Endothelial cell of umbilical vein (primary cell): ENCODE measurements around the gene CTTN. TPM values are rescaled to one million over a fixed set of nuclear protein-coding genes. Genes with fewer than 3 reads are reported as not detected.

Source experiments
- BruUV-seq: library from RNA; stranded (reverse); fragments of 400-500 nt; replicated peaks from 2 replicates; lab custom pipeline; 2021; lab: Mats Ljungman, UMichigan
- CTCF ChIA-PET: fragments of 300-600, 350-600 bp; sonication (Branson Sonifier 250); formaldehyde crosslinking; loops from one replicate; lab custom pipeline; 2021; ENCODE audit warnings: antibody characterized with exemption, inconsistent platforms; lab: Charles Lee
- POLR2A ChIA-PET: fragments of 300-600, 350-600 bp; sonication (Branson Sonifier 250); formaldehyde crosslinking; loops from one replicate; lab custom pipeline; 2021; ENCODE audit warnings: antibody characterized with exemption, inconsistent platforms; lab: Charles Lee
- DNase-seq: peaks from one replicate; pipeline ENCODE4 v3.0.0-alpha.2; 2011; ENCODE audit warnings: low read depth, low spot score
- FAIRE-seq: peaks from 2 replicates; lab custom pipeline; 2011; peaks lifted over from hg19 to GRCh38; lab: Jason Lieb, UNC
- H2AFZ ChIP-seq: 2 replicates; pipeline ENCODE4 v1.6.0; 2012; ENCODE audit warnings: low read depth, low read length, control low read depth, inconsistent platforms
- H3K27ac ChIP-seq: 2 replicates; pipeline ENCODE4 v1.5.1; 2011; ENCODE audit warnings: low read depth, mild to moderate bottlenecking, control low read depth, low read length, moderate library complexity; ENCODE audit not compliant: insufficient read depth
- H3K27me3 ChIP-seq, 2 experiments: 2 replicates each; pipeline versions ENCODE4 v1.6.0 to v1.6.1; 2011; ENCODE audit warnings: low read length in 2 of 2, mixed read lengths in 1 of 2; ENCODE audit not compliant: control insufficient read depth in 2 of 2, insufficient read depth in 2 of 2
- H3K36me3 ChIP-seq, 2 experiments: 2 replicates in 1 of 2; 3 replicates in 1 of 2; pipeline ENCODE4 v1.5.1; 2011; ENCODE audit warnings: low read length in 2 of 2, mild to moderate bottlenecking in 1 of 2, moderate library complexity in 1 of 2; ENCODE audit not compliant: control insufficient read depth in 2 of 2, insufficient read depth in 2 of 2; ENCODE audit errors: extremely low read depth in 1 of 2
- H3K4me1 ChIP-seq: 3 replicates; pipeline ENCODE4 v1.5.1; 2011; ENCODE audit warnings: mild to moderate bottlenecking, low read length; ENCODE audit not compliant: control insufficient read depth, insufficient read depth; ENCODE audit errors: extremely low read depth
- H3K4me2 ChIP-seq: 2 replicates; pipeline ENCODE4 v1.6.1; 2011; ENCODE audit warnings: low read length, control low read depth, mixed read lengths; ENCODE audit not compliant: insufficient read depth
- H3K4me3 ChIP-seq, 3 experiments: fragments of 200-600 bp in 1 of 3; sonication (generic), shearing (Covaris generic) in 1 of 3; replicated peaks in 1 of 3; 2 replicates each; pipeline ENCODE4 v1.5.1; 2011 to 2016; ENCODE audit warnings: control low read depth in 3 of 3, low read length in 3 of 3, mild to moderate bottlenecking in 2 of 3, inconsistent platforms in 1 of 3, low read depth in 1 of 3, moderate library complexity in 1 of 3; ENCODE audit not compliant: insufficient read depth in 1 of 3
- H3K79me2 ChIP-seq: 2 replicates; pipeline ENCODE4 v1.6.0; 2012; ENCODE audit warnings: low read length, inconsistent platforms; ENCODE audit not compliant: control insufficient read depth, insufficient read depth
- H3K9ac ChIP-seq: replicated peaks from 2 replicates; pipeline ENCODE3; 2011; ENCODE audit warnings: low read length, control low read depth; ENCODE audit not compliant: insufficient read depth; ENCODE audit errors: extremely low read depth
- H3K9me1 ChIP-seq: replicated peaks from 3 replicates; pipeline ENCODE4 v1.6.0; 2011; ENCODE audit warnings: mild to moderate bottlenecking, low read length; ENCODE audit not compliant: control insufficient read depth, insufficient read depth; ENCODE audit errors: extremely low read depth
- H3K9me3 ChIP-seq: replicated peaks from 2 replicates; pipeline ENCODE4 v1.5.1; 2012; ENCODE audit warnings: low read length, inconsistent platforms; ENCODE audit not compliant: control insufficient read depth, insufficient read depth
- H4K20me1 ChIP-seq: replicated peaks from 2 replicates; pipeline ENCODE3; 2011; ENCODE audit warnings: mild to moderate bottlenecking, low read length; ENCODE audit not compliant: control insufficient read depth, insufficient read depth; ENCODE audit errors: extremely low read depth
- EZH2 ChIP-seq: IDR thresholded peaks from 2 replicates; pipeline ENCODE4 v1.6.1; 2012; ENCODE audit warnings: borderline replicate concordance, low read depth, mild to moderate bottlenecking, moderate library complexity, low read length, inconsistent platforms; ENCODE audit not compliant: severe bottlenecking
- FOS ChIP-seq: IDR thresholded peaks from 2 replicates; pipeline ENCODE4 v1.6.1; 2011; ENCODE audit warnings: mild to moderate bottlenecking, low read length, moderate library complexity, borderline replicate concordance; ENCODE audit not compliant: insufficient read depth
- GATA2 ChIP-seq: IDR thresholded peaks from 2 replicates; pipeline ENCODE4 v1.7.0; 2011; ENCODE audit warnings: low read depth, mild to moderate bottlenecking, moderate library complexity, mixed read lengths, low read length; ENCODE audit not compliant: insufficient read length, insufficient read depth
- POLR2A ChIP-seq: IDR thresholded peaks from 2 replicates; pipeline ENCODE4 v1.6.1; 2012; ENCODE audit warnings: low read depth, mild to moderate bottlenecking, control low read depth, low read length
- POLR2AphosphoS5 ChIP-seq: IDR thresholded peaks from 2 replicates; pipeline ENCODE4 v1.6.1; 2012; ENCODE audit warnings: low read depth, mild to moderate bottlenecking, control low read depth, low read length, moderate library complexity; ENCODE audit not compliant: insufficient read depth
- dilution Hi-C: fragments of 300-500 bp; cut with MboI; formaldehyde crosslinking; loops from one replicate; pipeline ENCODE4 v1.15.0; 2019; ENCODE audit warnings: low sequenced_read_pairs; ENCODE audit not compliant: extremely low pct_ligation_motif_present
- intact Hi-C: fragments of 100-400 bp; cut with micrococcal nuclease; formaldehyde crosslinking; loops from one replicate; pipeline ENCODE4 v1.10.0; 2022
- polyA plus RNA-seq, 4 experiments: library from polyadenylated mRNA; depleted of rRNA in 3 of 4; stranded (reverse) in 3 of 4; unstranded in 1 of 4; fragments of >200 nt; gene quantifications; 2 replicates each; pipeline versions ENCODE4 v1.2.1 to v1.2.3, GENCODE V29; 2011 to 2012; ENCODE audit warnings: missing spikeins in 1 of 4
- total RNA-seq: library from RNA; stranded (reverse); gene quantifications from 2 replicates; pipeline ENCODE4 v1.2.3, GENCODE V29; 2021
- TF ChIP-seq, protein P1 (sequence below), 2 donors: IDR thresholded peaks; 1 replicate in 1 of 2; 2 replicates in 1 of 2; pipeline ENCODE4 v1.5.1; 2011; ENCODE audit warnings: low read length in 2 of 2, mild to moderate bottlenecking in 2 of 2, moderate library complexity in 2 of 2, control low read depth in 1 of 2, inconsistent platforms in 1 of 2, low read depth in 1 of 2; ENCODE audit not compliant: insufficient read depth in 1 of 2; ENCODE audit errors: extremely low read depth in 1 of 2
- TF ChIP-seq, protein P2 (sequence below): IDR thresholded peaks from 2 replicates; pipeline ENCODE4 v1.6.1; 2011; ENCODE audit not compliant: insufficient read depth, insufficient read length

CTTN gene
- total and polyA plus RNA-seq, 2 donors (not counting 3 experiments of a cell fraction or from before 2014, with no cell fraction given): 161 to 330 TPM

GRCh38 chr11:70478166-70478890 is 80.0 kb downstream of the CTTN start:
- no peaks in the 10 kb centered on the region for H3K79me2 ChIP-seq
- FAIRE-seq (no peak), DNase-seq (no peak)
- H3K4me2 ChIP-seq: no peak overlapping the region
- no peaks in the 10 kb centered on the region for H3K9me1 ChIP-seq
- no peaks in the 10 kb centered on the region for H3K27me3 ChIP-seq
- dilution Hi-C loops: no loop called here
- POLR2A ChIA-PET: no interaction called here
- H3K36me3 ChIP-seq: no peaks in the 10 kb centered on the region
- H3K4me1 ChIP-seq: no peaks in the 10 kb centered on the region
- intact Hi-C loops: loop anchor here (10.0 kb wide), 1 partner anchor 564 kb away; no protein-coding TSS in a partner anchor
- TF ChIP-seq, protein P1, sequence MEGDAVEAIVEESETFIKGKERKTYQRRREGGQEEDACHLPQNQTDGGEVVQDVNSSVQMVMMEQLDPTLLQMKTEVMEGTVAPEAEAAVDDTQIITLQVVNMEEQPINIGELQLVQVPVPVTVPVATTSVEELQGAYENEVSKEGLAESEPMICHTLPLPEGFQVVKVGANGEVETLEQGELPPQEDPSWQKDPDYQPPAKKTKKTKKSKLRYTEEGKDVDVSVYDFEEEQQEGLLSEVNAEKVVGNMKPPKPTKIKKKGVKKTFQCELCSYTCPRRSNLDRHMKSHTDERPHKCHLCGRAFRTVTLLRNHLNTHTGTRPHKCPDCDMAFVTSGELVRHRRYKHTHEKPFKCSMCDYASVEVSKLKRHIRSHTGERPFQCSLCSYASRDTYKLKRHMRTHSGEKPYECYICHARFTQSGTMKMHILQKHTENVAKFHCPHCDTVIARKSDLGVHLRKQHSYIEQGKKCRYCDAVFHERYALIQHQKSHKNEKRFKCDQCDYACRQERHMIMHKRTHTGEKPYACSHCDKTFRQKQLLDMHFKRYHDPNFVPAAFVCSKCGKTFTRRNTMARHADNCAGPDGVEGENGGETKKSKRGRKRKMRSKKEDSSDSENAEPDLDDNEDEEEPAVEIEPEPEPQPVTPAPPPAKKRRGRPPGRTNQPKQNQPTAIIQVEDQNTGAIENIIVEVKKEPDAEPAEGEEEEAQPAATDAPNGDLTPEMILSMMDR (IDR thresholded peaks at IDR 0.05; ENCODE audit: extremely low read depth in 1 of 2, insufficient read depth in 1 of 2, low read depth in 1 of 2, low read length in 2 of 2): no peak
- no peak for TF ChIP-seq FOS
- TF ChIP-seq, protein P2, sequence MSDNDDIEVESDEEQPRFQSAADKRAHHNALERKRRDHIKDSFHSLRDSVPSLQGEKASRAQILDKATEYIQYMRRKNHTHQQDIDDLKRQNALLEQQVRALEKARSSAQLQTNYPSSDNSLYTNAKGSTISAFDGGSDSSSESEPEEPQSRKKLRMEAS: no peak
- no peak for TF ChIP-seq EZH2
- TF ChIP-seq POLR2AphosphoS5: no peak
- TF ChIP-seq GATA2: no peak
- TF ChIP-seq POLR2A: no peak
- no peak overlapping the region for H3K4me3 ChIP-seq
- no peaks in the 10 kb centered on the region for H3K9me3 ChIP-seq
- no TSS peak for BruUV-seq
- no peak overlapping the region for H2AFZ ChIP-seq
- no peak overlapping the region for H3K27ac ChIP-seq
- H4K20me1 ChIP-seq: no peaks in the 10 kb centered on the region
- no peak overlapping the region for H3K9ac ChIP-seq
- CTCF ChIA-PET: interaction anchor here (1.0 kb wide), 1 partner anchor 11 kb away, joined by 3 read pairs; no protein-coding TSS in a partner anchor
